ENCODE data around the gene RBM28.
"Not testable (repeated sequence)": the region's sequence is repeated elsewhere in the genome, so short reads cannot be mapped to it uniquely, and the experiment has no call there.

Gene RBM28

GRCh38 chr7:128281605-128282380, 61.9 kb downstream of the RBM28 start:
- DNase-seq (ENCODE audit: low read depth): no peak

- DNase-seq (ENCODE audit: low read depth): not testable (repeated sequence)
These were observed 63.3 kb downstream of the RBM28 start for GRCh38 chr7:128280451-128280850.

GRCh38 chr7:128279124-128279713, 64.5 kb downstream of the RBM28 start:
- DNase-seq (ENCODE audit: low read depth): no peak

- DNase-seq (ENCODE audit: low read depth): no peak
These were observed 65.3 kb downstream of the RBM28 start for GRCh38 chr7:128278366-128278765.

GRCh38 chr7:128275681-128276080, 68.0 kb downstream of the RBM28 start:
- DNase-seq (ENCODE audit: low read depth): no peak

GRCh38 chr7:128274884-128275603, 68.7 kb downstream of the RBM28 start:
- no peak for DNase-seq (ENCODE audit: low read depth)

- DNase-seq (ENCODE audit: low read depth): no peak
These were observed 69.3 kb downstream of the RBM28 start for GRCh38 chr7:128274246-128274883.

GRCh38 chr7:128271942-128272481, 71.7 kb downstream of the RBM28 start:
- no peak for DNase-seq (ENCODE audit: low read depth)

GRCh38 chr7:128271471-128271941, 72.2 kb downstream of the RBM28 start:
- no peak for DNase-seq (ENCODE audit: low read depth)

GRCh38 chr7:128270826-128271272, 72.9 kb downstream of the RBM28 start:
- no peak for DNase-seq (ENCODE audit: low read depth)

- DNase-seq (ENCODE audit: low read depth): no peak
These were observed 75.5 kb downstream of the RBM28 start for GRCh38 chr7:128268233-128268632.

GRCh38 chr7:128267595-128267924, 76.1 kb downstream of the RBM28 start:
- no peak for DNase-seq (ENCODE audit: low read depth)

- no peak for DNase-seq (ENCODE audit: low read depth)
These were observed 76.7 kb downstream of the RBM28 start for GRCh38 chr7:128266883-128267594.

- no peak for DNase-seq (ENCODE audit: low read depth)
These were observed 77.2 kb downstream of the RBM28 start for GRCh38 chr7:128266529-128266882.

GRCh38 chr7:128265906-128266300, 77.8 kb downstream of the RBM28 start:
- DNase-seq (ENCODE audit: low read depth): no peak

- DNase-seq (ENCODE audit: low read depth): no peak
These were observed 78.4 kb downstream of the RBM28 start for GRCh38 chr7:128265156-128265905.

GRCh38 chr7:128264477-128264876, 79.2 kb downstream of the RBM28 start:
- DNase-seq (ENCODE audit: low read depth): no peak

- DNase-seq (ENCODE audit: low read depth): no peak
These were observed 80.3 kb downstream of the RBM28 start for GRCh38 chr7:128263420-128263819.

GRCh38 chr7:128262273-128263028, 81.3 kb downstream of the RBM28 start:
- DNase-seq (ENCODE audit: low read depth): no peak
